Measurements from ENCODE around the gene TSPAN18. TPM values are rescaled to one million over a fixed set of nuclear protein-coding genes. Genes with fewer than 3 reads are reported as not detected.

Gene TSPAN18
- total RNA-seq, 1 donor: under 0.01 TPM

DNA sequence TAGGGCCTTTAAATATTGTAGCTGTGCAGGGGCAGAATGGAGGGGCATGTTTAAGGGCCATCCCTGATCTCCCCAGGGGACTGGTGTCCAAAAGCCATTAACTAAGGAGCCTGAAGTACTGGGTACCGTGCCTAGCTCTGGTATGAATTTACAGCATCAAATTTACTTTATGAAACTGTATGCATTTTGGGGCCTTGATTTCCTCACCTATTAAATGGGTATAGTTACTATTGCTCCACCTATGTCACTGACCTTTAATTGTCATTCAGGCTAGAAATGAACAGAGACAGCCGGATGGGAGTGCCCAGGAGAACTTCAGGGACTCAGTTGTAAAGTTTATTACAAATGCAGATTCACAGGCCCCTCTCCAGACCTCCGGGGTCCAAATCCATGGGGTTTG is 235.7 kb downstream of the TSPAN18 start:
- TF ChIP-seq, protein P1, sequence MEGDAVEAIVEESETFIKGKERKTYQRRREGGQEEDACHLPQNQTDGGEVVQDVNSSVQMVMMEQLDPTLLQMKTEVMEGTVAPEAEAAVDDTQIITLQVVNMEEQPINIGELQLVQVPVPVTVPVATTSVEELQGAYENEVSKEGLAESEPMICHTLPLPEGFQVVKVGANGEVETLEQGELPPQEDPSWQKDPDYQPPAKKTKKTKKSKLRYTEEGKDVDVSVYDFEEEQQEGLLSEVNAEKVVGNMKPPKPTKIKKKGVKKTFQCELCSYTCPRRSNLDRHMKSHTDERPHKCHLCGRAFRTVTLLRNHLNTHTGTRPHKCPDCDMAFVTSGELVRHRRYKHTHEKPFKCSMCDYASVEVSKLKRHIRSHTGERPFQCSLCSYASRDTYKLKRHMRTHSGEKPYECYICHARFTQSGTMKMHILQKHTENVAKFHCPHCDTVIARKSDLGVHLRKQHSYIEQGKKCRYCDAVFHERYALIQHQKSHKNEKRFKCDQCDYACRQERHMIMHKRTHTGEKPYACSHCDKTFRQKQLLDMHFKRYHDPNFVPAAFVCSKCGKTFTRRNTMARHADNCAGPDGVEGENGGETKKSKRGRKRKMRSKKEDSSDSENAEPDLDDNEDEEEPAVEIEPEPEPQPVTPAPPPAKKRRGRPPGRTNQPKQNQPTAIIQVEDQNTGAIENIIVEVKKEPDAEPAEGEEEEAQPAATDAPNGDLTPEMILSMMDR (IDR thresholded peaks at IDR 0.05; ENCODE audit: insufficient read depth, low read depth, low read length): no peak
- no peak overlapping the region for H3K4me3 ChIP-seq (ENCODE audit: low read depth, low read length)
- DNase-seq (ENCODE audit: low read depth): no peak

DNA sequence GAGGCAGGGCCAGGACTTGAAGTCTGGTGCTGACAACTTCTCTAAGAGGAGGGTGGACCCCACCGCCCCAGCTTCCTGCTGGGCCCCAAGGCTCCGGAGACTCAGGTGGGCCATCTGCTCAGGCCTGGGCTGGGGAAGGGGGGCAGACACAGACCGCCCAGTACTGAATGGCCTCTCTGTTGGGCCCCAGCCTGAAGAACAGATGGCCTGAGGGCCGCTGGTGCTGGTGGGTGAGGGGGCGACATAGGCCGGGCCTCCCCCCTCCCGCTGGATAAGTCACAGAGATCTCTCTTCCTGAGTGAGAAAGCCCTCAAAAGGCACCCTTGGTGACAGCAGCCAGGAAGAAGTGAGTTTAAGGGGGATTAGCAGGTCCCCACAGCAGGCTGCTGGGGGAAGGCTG is 236.4 kb downstream of the TSPAN18 start:
- no peak for DNase-seq (ENCODE audit: low read depth)
- TF ChIP-seq, protein P1 (IDR thresholded peaks at IDR 0.05; ENCODE audit: insufficient read depth, low read depth, low read length): no peak
- no peak overlapping the region for H3K4me3 ChIP-seq (ENCODE audit: low read depth, low read length)

DNA sequence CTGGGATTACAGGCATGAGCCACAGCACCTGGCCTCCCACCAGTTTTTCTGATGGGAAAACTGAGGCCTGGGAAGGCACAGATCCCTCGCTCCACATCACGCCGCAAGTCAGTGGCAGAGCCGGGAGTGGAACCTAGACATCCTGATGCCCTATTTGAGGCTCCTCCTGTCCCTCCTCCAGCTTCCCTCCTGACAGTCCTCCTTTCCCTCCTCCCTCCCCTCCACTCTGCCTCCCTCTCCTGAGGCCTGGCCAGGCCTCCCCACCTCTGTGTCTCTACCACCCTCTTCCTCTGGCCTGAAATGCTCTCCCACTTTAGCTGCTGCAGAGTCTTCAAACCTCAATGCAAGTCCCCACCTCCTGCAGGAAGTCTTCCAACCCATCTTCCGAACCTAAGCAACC is 237.2 kb downstream of the TSPAN18 start:
- H3K4me3 ChIP-seq (ENCODE audit: low read depth, low read length): no peak overlapping the region
- TF ChIP-seq, protein P1 (IDR thresholded peaks at IDR 0.05; ENCODE audit: insufficient read depth, low read depth, low read length): no peak
- no peak for DNase-seq (ENCODE audit: low read depth)

DNA sequence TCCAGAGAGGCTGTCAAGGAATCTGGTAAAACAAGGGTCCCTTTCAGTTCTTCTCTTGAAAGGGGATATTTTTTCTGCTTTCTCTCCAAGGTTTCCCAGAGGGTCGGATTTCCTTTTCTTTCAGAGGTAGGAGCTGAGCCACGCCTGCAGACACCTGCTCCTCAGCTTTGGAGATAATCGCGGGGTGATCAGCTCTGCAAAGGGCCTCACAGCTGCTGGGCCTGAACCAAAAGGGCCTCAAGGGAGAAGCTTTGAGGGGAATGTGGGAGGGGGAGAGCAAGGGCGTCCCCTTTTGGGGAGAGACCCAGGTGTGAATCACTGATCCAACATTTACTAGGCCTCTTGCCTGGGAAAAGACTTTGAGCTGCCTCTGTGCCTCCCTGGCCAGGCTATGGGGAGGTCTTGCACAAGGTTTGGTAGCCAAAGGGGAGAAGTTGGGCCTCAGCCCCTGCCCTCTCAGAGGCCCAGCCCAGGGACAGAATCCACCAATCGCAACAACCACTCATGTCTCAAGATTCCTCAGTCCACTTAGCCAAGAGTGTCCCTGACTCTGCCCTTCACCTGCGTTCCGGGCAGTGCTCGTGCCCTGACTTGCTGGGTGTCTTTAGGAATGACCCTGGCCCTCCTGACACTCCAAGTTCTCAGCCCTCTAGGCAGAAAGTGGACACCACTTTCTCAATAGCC is 237.9 kb downstream of the TSPAN18 start:
- TF ChIP-seq, protein P1 (IDR thresholded peaks at IDR 0.05; ENCODE audit: insufficient read depth, low read depth, low read length): no peak
- DNase-seq (ENCODE audit: low read depth): no peak
- no peak overlapping the region for H3K4me3 ChIP-seq (ENCODE audit: low read depth, low read length)

DNA sequence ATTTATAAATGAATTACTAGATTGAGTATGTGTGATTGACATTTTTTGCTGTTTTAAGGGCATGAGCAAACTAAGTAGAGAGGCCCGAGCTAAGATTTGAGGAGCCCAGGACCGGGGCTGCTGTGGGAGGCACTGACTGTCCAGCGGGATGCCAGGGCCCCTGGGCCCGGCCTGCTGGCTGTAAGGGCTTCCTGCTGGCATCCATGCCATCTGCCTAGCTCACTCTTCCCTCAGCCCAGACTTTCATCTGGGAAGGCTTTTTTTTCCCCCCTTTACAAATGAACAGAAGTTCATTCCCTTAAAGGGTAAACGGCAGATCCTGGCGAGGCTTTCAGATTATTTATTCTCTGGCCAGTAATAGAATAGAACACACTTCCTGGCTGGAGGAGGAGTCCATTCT is 239.9 kb downstream of the TSPAN18 start:
- no peak for DNase-seq (ENCODE audit: low read depth)
- no peak overlapping the region for H3K4me3 ChIP-seq (ENCODE audit: low read depth, low read length)
- TF ChIP-seq, protein P1 (IDR thresholded peaks at IDR 0.05; ENCODE audit: insufficient read depth, low read depth, low read length): no peak

DNA sequence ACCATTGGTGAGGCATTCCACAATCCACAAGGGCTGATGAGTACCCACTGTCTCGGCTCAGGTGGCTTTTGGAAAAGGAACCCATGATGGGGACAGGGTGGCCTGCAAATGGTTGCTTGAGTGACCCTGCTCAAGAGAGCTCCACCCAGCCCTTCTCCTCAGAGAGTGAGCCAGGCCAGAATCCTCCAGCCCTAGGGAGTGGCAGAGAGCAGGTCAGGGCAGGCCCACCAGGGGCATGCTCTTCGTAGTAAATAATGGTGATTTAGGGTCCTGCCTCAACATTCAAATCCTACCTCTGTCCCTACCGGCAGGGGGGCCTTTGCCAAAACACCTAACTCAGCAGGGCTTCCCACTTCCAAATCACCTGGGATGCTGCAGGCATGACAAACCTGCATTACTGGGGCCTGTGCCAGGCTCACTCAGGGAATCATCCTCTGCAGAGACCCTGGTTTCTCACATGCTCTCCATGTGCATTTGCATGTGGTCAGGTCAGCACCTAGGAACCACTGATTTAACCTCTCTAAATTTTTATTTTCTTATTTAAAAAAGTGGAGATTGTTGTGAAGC is 241.3 kb downstream of the TSPAN18 start:
- H3K4me3 ChIP-seq (ENCODE audit: low read depth, low read length): no peak overlapping the region
- TF ChIP-seq, protein P1 (IDR thresholded peaks at IDR 0.05; ENCODE audit: insufficient read depth, low read depth, low read length): no peak
- no peak for DNase-seq (ENCODE audit: low read depth)

All from fibroblast of villous mesenchyme (primary cell).